GM12801 (cell line): Measurements from ENCODE around the gene BTBD10.

Source experiments
- CTCF ChIP-seq: IDR thresholded peaks from one replicate; pipeline ENCODE4 v1.5.1; 2011; ENCODE audit warnings: control low read depth; ENCODE audit not compliant: insufficient read length; ENCODE audit errors: extremely low read depth

BTBD10 gene

GRCh38 chr11:13338019-13338426 is 125.0 kb downstream of the BTBD10 start:
- TF ChIP-seq CTCF: no peak
